Measurements from ENCODE around the gene IFI44. TPM values are rescaled to one million over a fixed set of nuclear protein-coding genes. Genes with fewer than 3 reads are reported as not detected.

The IFI44 gene
- total RNA-seq, 4 donors from 2014 or later: 6.7 to 12.5 (median 10.9) TPM

- 18% methylated on average over 9 of the region's 9 CpGs for WGBS
- Histone ChIP-seq H3K27ac (replicated peaks in 1 of 4) (peak within 1 kb of the TSS; percentile 59 to 77 (median 74)), H3K9me3 (no peaks in the 10 kb centered on the region), H3K4me1 (peaks cover 5 to 36% (median 27%) of the 10 kb centered on the region in 4 donors), H3K36me3 (no peaks in the 10 kb centered on the region), H3K4me3 (peak within 1 kb of the TSS; percentile 40 to 53 (median 44)), H3K27me3 (no peaks in the 10 kb centered on the region)
- intact Hi-C loops (cut with DNase I): loop anchor here (2.0 kb wide), 1 partner anchor 57 kb away; no protein-coding TSS in a partner anchor
- TF ChIP-seq POLR2A (IDR thresholded peaks at IDR 0.05; ENCODE audit: low read depth): no peak
- TF ChIP-seq POLR2AphosphoS5 (IDR thresholded peaks at IDR 0.05): peak in 1 of 2 donors; percentile 22
- no peak for DNase-seq (ENCODE audit: extremely low spot score)
These were observed 29.6 kb upstream of the IFI44 start, which contains the start of gene IFI44L for GRCh38 chr1:78619803-78620579. IFI44L (plus strand) TSS chr1:78620448; CDS start chr1:78627916, 7,468 bp downstream.

- WGBS: 28% methylated on average over 1 of the region's 1 CpG
- Histone ChIP-seq H3K36me3 (no peaks in the 10 kb centered on the region), H3K4me3 (peak overlapping the region; percentile 40 to 53 (median 44)), H3K9me3 (no peaks in the 10 kb centered on the region), H3K27ac (replicated peaks in 1 of 4) (peak overlapping the region; percentile 59 to 77 (median 74)), H3K27me3 (no peaks in the 10 kb centered on the region), H3K4me1 (peaks cover 5 to 36% (median 27%) of the 10 kb centered on the region in 4 donors)
- intact Hi-C loops (cut with DNase I): loop anchor here (2.0 kb wide), 1 partner anchor 56 kb away; no protein-coding TSS in a partner anchor
- no peak for TF ChIP-seq CTCF (IDR thresholded peaks at IDR 0.05)
- no peak for TF ChIP-seq EP300 (IDR thresholded peaks at IDR 0.05)
- no peak for TF ChIP-seq POLR2A (IDR thresholded peaks at IDR 0.05; ENCODE audit: low read depth)
- no peak for TF ChIP-seq POLR2AphosphoS5 (IDR thresholded peaks at IDR 0.05)
- no peak for DNase-seq (ENCODE audit: extremely low spot score)
These were observed 29.0 kb upstream of the IFI44 start for GRCh38 chr1:78620666-78621065.

- intact Hi-C loops (cut with DNase I): no loop called here
- Histone ChIP-seq H3K27ac (replicated peaks in 1 of 4) (peak overlapping the region; percentile 1 to 59 (median 7)), H3K36me3 (no peaks in the 10 kb centered on the region), H3K4me1 (peaks cover 4 to 35% (median 25%) of the 10 kb centered on the region in 4 donors), H3K9me3 (no peaks in the 10 kb centered on the region), H3K4me3 (peak overlapping the region; percentile 0 to 13 (median 8)), H3K27me3 (no peaks in the 10 kb centered on the region)
- DNase-seq (ENCODE audit: extremely low spot score): no peak
- no peak for TF ChIP-seq EP300 (IDR thresholded peaks at IDR 0.05)
- no peak for TF ChIP-seq POLR2AphosphoS5 (IDR thresholded peaks at IDR 0.05)
- TF ChIP-seq POLR2A (IDR thresholded peaks at IDR 0.05; ENCODE audit: low read depth): no peak
- TF ChIP-seq CTCF (IDR thresholded peaks at IDR 0.05): no peak
- 77% methylated on average over 4 of the region's 4 CpGs for WGBS
These were observed 27.1 kb upstream of the IFI44 start for GRCh38 chr1:78622548-78622947.

GRCh38 chr1:78624035-78624434 is 25.6 kb upstream of the IFI44 start:
- Histone ChIP-seq H3K4me3 (no peak overlapping the region), H3K27me3 (no peaks in the 10 kb centered on the region), H3K9me3 (no peaks in the 10 kb centered on the region), H3K27ac (replicated peaks in 1 of 4) (peak overlapping the region in 1 of 4 donors; percentile 46), H3K4me1 (peaks cover 0 to 27% (median 15%) of the 10 kb centered on the region in 4 donors), H3K36me3 (no peaks in the 10 kb centered on the region)
- TF ChIP-seq POLR2A (IDR thresholded peaks at IDR 0.05; ENCODE audit: low read depth) (no peak), CTCF (IDR thresholded peaks at IDR 0.05) (no peak), POLR2AphosphoS5 (IDR thresholded peaks at IDR 0.05) (no peak), EP300 (IDR thresholded peaks at IDR 0.05) (no peak)
- intact Hi-C loops (cut with DNase I): no loop called here
- no peak for DNase-seq (ENCODE audit: extremely low spot score)
- WGBS: 96% methylated on average over 7 of the region's 7 CpGs

GRCh38 chr1:78627321-78627720 is 22.3 kb upstream of the IFI44 start:
- H3K27me3 ChIP-seq: no peaks in the 10 kb centered on the region
- intact Hi-C loops (cut with DNase I): no loop called here
- H3K9me3 ChIP-seq: no peaks in the 10 kb centered on the region
- no peak for TF ChIP-seq EP300 (IDR thresholded peaks at IDR 0.05)
- no peak for TF ChIP-seq POLR2AphosphoS5 (IDR thresholded peaks at IDR 0.05)
- no peak for TF ChIP-seq POLR2A (IDR thresholded peaks at IDR 0.05; ENCODE audit: low read depth)
- TF ChIP-seq CTCF (IDR thresholded peaks at IDR 0.05): no peak
- no peaks in the 10 kb centered on the region for H3K36me3 ChIP-seq
- 74% methylated on average over 1 of the region's 1 CpG for WGBS
- H3K27ac ChIP-seq (replicated peaks in 1 of 4): no peak overlapping the region
- no peak for DNase-seq (ENCODE audit: extremely low spot score)
- no peak overlapping the region for H3K4me3 ChIP-seq
- H3K4me1 ChIP-seq: peaks cover 0 to 5% (median 0%) of the 10 kb centered on the region in 4 donors

Measured in esophagus muscularis mucosa (tissue), 4 donors.